Measurements from ENCODE around the gene PCBP3. TPM values are rescaled to one million over a fixed set of nuclear protein-coding genes. Genes with fewer than 3 reads are reported as not detected.
A peak's percentile ranks its signal among the peaks of the same experiment; 100 is the strongest.

The PCBP3 gene
- total RNA-seq, 1 donor from 2014 or later, result 5.0 TPM

- Mint-ChIP-seq H3K4me1 (peaks cover 1% of the 10 kb centered on the region), H3K36me3 (no peaks in the 10 kb centered on the region), H3K27ac (no peak overlapping the region), H3K27me3 (ENCODE audit: low read depth) (no peaks in the 10 kb centered on the region), H3K4me3 (no peak overlapping the region), H3K9me3 (no peaks in the 10 kb centered on the region)
- TF ChIP-seq CTCF (IDR thresholded peaks at IDR 0.05; ENCODE audit: unreplicated experiment), result no peak
- no peak for DNase-seq (ENCODE audit: low spot score in 2 of 2, unreplicated experiment in 2 of 2)
These were observed 277.5 kb downstream of the PCBP3 start for GRCh38 chr21:45920824-45921600.

GRCh38 chr21:45921917-45922316 is 278.4 kb downstream of the PCBP3 start:
- Mint-ChIP-seq H3K27me3 (ENCODE audit: low read depth) (no peaks in the 10 kb centered on the region), H3K36me3 (no peaks in the 10 kb centered on the region), H3K27ac (no peak overlapping the region), H3K9me3 (no peaks in the 10 kb centered on the region), H3K4me3 (no peak overlapping the region), H3K4me1 (peaks cover 1% of the 10 kb centered on the region)
- no peak for TF ChIP-seq CTCF (IDR thresholded peaks at IDR 0.05; ENCODE audit: unreplicated experiment)
- no peak for DNase-seq (ENCODE audit: low spot score in 2 of 2, unreplicated experiment in 2 of 2)

GRCh38 chr21:45922648-45923047 is 279.1 kb downstream of the PCBP3 start:
- no peak for TF ChIP-seq CTCF (IDR thresholded peaks at IDR 0.05; ENCODE audit: unreplicated experiment)
- no peak for DNase-seq (ENCODE audit: low spot score in 2 of 2, unreplicated experiment in 2 of 2)
- Mint-ChIP-seq H3K27ac (no peak overlapping the region), H3K9me3 (no peaks in the 10 kb centered on the region), H3K4me3 (no peak overlapping the region), H3K4me1 (peaks cover 1% of the 10 kb centered on the region), H3K27me3 (ENCODE audit: low read depth) (no peaks in the 10 kb centered on the region), H3K36me3 (no peaks in the 10 kb centered on the region)

GRCh38 chr21:45923146-45923545 is 279.6 kb downstream of the PCBP3 start:
- peak in 1 of 2 experiments; percentile 78 for DNase-seq (ENCODE audit: low spot score in 2 of 2, unreplicated experiment in 2 of 2)
- no peaks in the 10 kb centered on the region for H3K27me3 Mint-ChIP-seq (ENCODE audit: low read depth)
- no peaks in the 10 kb centered on the region for H3K9me3 Mint-ChIP-seq
- peaks cover 1% of the 10 kb centered on the region for H3K4me1 Mint-ChIP-seq
- no peak overlapping the region for H3K27ac Mint-ChIP-seq
- peak; percentile 76 for TF ChIP-seq CTCF (IDR thresholded peaks at IDR 0.05; ENCODE audit: unreplicated experiment)
- no peak overlapping the region for H3K4me3 Mint-ChIP-seq
- no peaks in the 10 kb centered on the region for H3K36me3 Mint-ChIP-seq

GRCh38 chr21:45926281-45926680 is 282.8 kb downstream of the PCBP3 start:
- H3K4me3 Mint-ChIP-seq, result no peak overlapping the region
- H3K4me1 Mint-ChIP-seq, result peaks cover 1% of the 10 kb centered on the region
- no peaks in the 10 kb centered on the region for H3K9me3 Mint-ChIP-seq
- H3K27me3 Mint-ChIP-seq (ENCODE audit: low read depth), result no peaks in the 10 kb centered on the region
- no peak overlapping the region for H3K27ac Mint-ChIP-seq
- DNase-seq (ENCODE audit: low spot score in 2 of 2, unreplicated experiment in 2 of 2), result no peak
- TF ChIP-seq CTCF (IDR thresholded peaks at IDR 0.05; ENCODE audit: unreplicated experiment), result no peak
- no peaks in the 10 kb centered on the region for H3K36me3 Mint-ChIP-seq

All from mesothelial cell of epicardium (in vitro differentiated cells).